ENCODE data around the gene PCP4L1. TPM values are rescaled to one million over a fixed set of nuclear protein-coding genes. Genes with fewer than 3 reads are reported as not detected.

PCP4L1 gene
- total and polyA plus RNA-seq, 2 donors from 2014 or later: 1.2 to 1.3 TPM

- Histone ChIP-seq H3K27ac (ENCODE audit: low read depth in 2 of 2, low read length in 2 of 2) (no peak overlapping the region), H3K4me3 (ENCODE audit: low read length in 3 of 3) (no peak overlapping the region), H3K9me3 (ENCODE audit: control insufficient read depth in 2 of 3, insufficient read depth in 1 of 3, low read length in 3 of 3) (no peaks in the 10 kb centered on the region), H3K4me1 (ENCODE audit: control insufficient read depth in 2 of 3, insufficient read depth in 2 of 3, low read depth in 1 of 3, low read length in 3 of 3) (no peaks in the 10 kb centered on the region), H3K36me3 (ENCODE audit: control insufficient read depth in 2 of 3, insufficient read depth in 3 of 3, low read length in 3 of 3) (no peaks in the 10 kb centered on the region), H3K27me3 (ENCODE audit: control insufficient read depth, insufficient read depth, low read length) (no peaks in the 10 kb centered on the region), H3K9ac (ENCODE audit: low read length in 3 of 3) (no peak overlapping the region)
- DNase-seq (no peak), FAIRE-seq (no peak)
- intact Hi-C loops (cut with DNase I): no loop called here
- no peak for TF ChIP-seq CTCF (IDR thresholded peaks at IDR 0.05; ENCODE audit: borderline replicate concordance, extremely low read depth, insufficient read depth)
Observed at GRCh38 chr1:161282991-161283390, 24.4 kb downstream of the PCP4L1 start.

GRCh38 chr1:161285113-161285512, 26.6 kb downstream of the PCP4L1 start:
- DNase-seq (no peak), FAIRE-seq (no peak)
- H3K4me3 ChIP-seq (ENCODE audit: low read length in 3 of 3): no peak overlapping the region
- no peak overlapping the region for H3K27ac ChIP-seq (ENCODE audit: low read depth in 2 of 2, low read length in 2 of 2)
- H3K9ac ChIP-seq (ENCODE audit: low read length in 3 of 3): no peak overlapping the region
- H3K27me3 ChIP-seq (ENCODE audit: control insufficient read depth, insufficient read depth, low read length): no peaks in the 10 kb centered on the region
- H3K9me3 ChIP-seq (ENCODE audit: control insufficient read depth in 2 of 3, insufficient read depth in 1 of 3, low read length in 3 of 3): no peaks in the 10 kb centered on the region
- TF ChIP-seq CTCF (IDR thresholded peaks at IDR 0.05; ENCODE audit: borderline replicate concordance, extremely low read depth, insufficient read depth): no peak
- intact Hi-C loops (cut with DNase I): no loop called here
- H3K36me3 ChIP-seq (ENCODE audit: control insufficient read depth in 2 of 3, insufficient read depth in 3 of 3, low read length in 3 of 3): no peaks in the 10 kb centered on the region
- H3K4me1 ChIP-seq (ENCODE audit: control insufficient read depth in 2 of 3, insufficient read depth in 2 of 3, low read depth in 1 of 3, low read length in 3 of 3): no peaks in the 10 kb centered on the region

- intact Hi-C loops (cut with DNase I): no loop called here
- Histone ChIP-seq H3K9ac (ENCODE audit: low read length in 3 of 3) (no peak overlapping the region), H3K9me3 (ENCODE audit: control insufficient read depth in 2 of 3, insufficient read depth in 1 of 3, low read length in 3 of 3) (no peaks in the 10 kb centered on the region), H3K4me3 (ENCODE audit: low read length in 3 of 3) (no peak overlapping the region), H3K27ac (ENCODE audit: low read depth in 2 of 2, low read length in 2 of 2) (no peak overlapping the region), H3K27me3 (ENCODE audit: control insufficient read depth, insufficient read depth, low read length) (no peaks in the 10 kb centered on the region), H3K4me1 (ENCODE audit: control insufficient read depth in 2 of 3, insufficient read depth in 2 of 3, low read depth in 1 of 3, low read length in 3 of 3) (no peaks in the 10 kb centered on the region), H3K36me3 (ENCODE audit: control insufficient read depth in 2 of 3, insufficient read depth in 3 of 3, low read length in 3 of 3) (no peaks in the 10 kb centered on the region)
- no peak for FAIRE-seq
- TF ChIP-seq CTCF (IDR thresholded peaks at IDR 0.05; ENCODE audit: borderline replicate concordance, extremely low read depth, insufficient read depth): no peak
- no peak for DNase-seq
Observed at GRCh38 chr1:161285521-161285920, 27.0 kb downstream of the PCP4L1 start.

GRCh38 chr1:161287482-161288054, 29.0 kb downstream of the PCP4L1 start:
- intact Hi-C loops (cut with DNase I): no loop called here
- FAIRE-seq: no peak

More at GRCh38 chr1:161287482-161288054, 29.0 kb downstream of the PCP4L1 start:
- H3K27me3 ChIP-seq (ENCODE audit: control insufficient read depth, insufficient read depth, low read length): no peaks in the 10 kb centered on the region
- no peak overlapping the region for H3K9ac ChIP-seq (ENCODE audit: low read length in 3 of 3)
- H3K9me3 ChIP-seq (ENCODE audit: control insufficient read depth in 2 of 3, insufficient read depth in 1 of 3, low read length in 3 of 3): no peaks in the 10 kb centered on the region
- no peaks in the 10 kb centered on the region for H3K36me3 ChIP-seq (ENCODE audit: control insufficient read depth in 2 of 3, insufficient read depth in 3 of 3, low read length in 3 of 3)
- no peak overlapping the region for H3K27ac ChIP-seq (ENCODE audit: low read depth in 2 of 2, low read length in 2 of 2)
- no peak for TF ChIP-seq CTCF (IDR thresholded peaks at IDR 0.05; ENCODE audit: borderline replicate concordance, extremely low read depth, insufficient read depth)
- H3K4me3 ChIP-seq (ENCODE audit: low read length in 3 of 3): no peak overlapping the region
- DNase-seq: no peak
- no peaks in the 10 kb centered on the region for H3K4me1 ChIP-seq (ENCODE audit: control insufficient read depth in 2 of 3, insufficient read depth in 2 of 3, low read depth in 1 of 3, low read length in 3 of 3)
